NB4 (cell line): ENCODE results near the gene ADGRB3.

ENCODE experiments used
- CTCF ChIP-seq: IDR thresholded peaks from one replicate; pipeline ENCODE4 v1.5.1; 2012; ENCODE audit warnings: low read depth, low read length
- POLR2A ChIP-seq: IDR thresholded peaks from 2 replicates; pipeline ENCODE4 v1.6.1; 2011; ENCODE audit warnings: mild to moderate bottlenecking; ENCODE audit not compliant: insufficient read length; ENCODE audit errors: extremely low read depth
- TF ChIP-seq, protein P1 (sequence below): IDR thresholded peaks from 2 replicates; pipeline ENCODE4 v1.6.1; 2011; ENCODE audit warnings: low read depth, low read length

- TF ChIP-seq CTCF = no peak
- TF ChIP-seq POLR2A = no peak
- TF ChIP-seq, protein P1, sequence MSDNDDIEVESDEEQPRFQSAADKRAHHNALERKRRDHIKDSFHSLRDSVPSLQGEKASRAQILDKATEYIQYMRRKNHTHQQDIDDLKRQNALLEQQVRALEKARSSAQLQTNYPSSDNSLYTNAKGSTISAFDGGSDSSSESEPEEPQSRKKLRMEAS = no peak
Measured at GRCh38 chr6:69390125-69390524, 755.0 kb downstream of the ADGRB3 start.
